GM19395 (cell line): ENCODE measurements around the gene MARK1.
"Not testable (repeated sequence)": the region's sequence is repeated elsewhere in the genome, so short reads cannot be mapped to it uniquely, and the experiment has no call there.

ENCODE experiments used
- ATAC-seq: cut with Tn5 transposase; IDR thresholded peaks from one replicate; pipeline ENCODE4 v1.9.1; 2021; ENCODE audit warnings: mild to moderate bottlenecking, moderate library complexity; ENCODE audit not compliant: unreplicated experiment

The MARK1 gene

DNA sequence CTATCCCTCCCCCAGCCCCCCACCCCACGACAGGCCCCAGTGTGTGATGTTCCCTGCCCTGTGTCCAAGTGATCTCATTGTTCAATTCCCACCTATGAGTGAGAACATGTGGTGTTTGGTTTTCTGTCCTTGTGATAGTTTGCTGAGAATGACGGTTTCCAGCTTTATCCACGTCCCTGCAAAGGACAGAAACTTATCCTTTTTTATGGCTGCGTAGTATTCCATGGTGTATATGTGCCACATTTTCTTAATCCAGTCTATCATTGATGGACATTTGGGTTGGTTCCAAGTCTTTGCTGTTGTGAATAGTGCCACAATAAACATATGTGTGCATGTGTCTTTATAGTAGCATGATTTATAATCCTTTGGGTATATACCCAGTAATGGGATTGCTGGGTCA is 77.7 kb downstream of the MARK1 start:
- not testable (repeated sequence) for ATAC-seq

DNA sequence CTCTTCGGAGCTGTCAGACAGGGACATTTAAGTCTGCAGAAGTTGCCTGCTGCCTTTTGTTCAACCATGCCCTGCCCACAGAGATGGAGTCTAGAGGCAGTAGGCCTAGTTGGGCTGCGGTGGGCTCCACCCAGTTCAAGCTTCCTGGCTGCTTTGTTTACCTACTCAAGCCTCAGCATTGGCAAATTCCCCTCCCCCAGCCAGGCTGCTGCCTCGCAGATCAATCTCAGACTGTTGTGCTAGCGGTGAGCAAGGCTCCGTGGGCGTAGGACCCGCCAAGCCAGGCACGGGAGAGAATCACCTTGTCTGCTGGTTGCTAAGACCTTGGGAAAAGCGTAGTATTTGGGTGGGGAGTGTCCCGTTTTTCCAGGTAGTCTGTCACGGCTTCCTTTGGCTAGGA is 83.2 kb downstream of the MARK1 start:
- ATAC-seq, result not testable (repeated sequence)

DNA sequence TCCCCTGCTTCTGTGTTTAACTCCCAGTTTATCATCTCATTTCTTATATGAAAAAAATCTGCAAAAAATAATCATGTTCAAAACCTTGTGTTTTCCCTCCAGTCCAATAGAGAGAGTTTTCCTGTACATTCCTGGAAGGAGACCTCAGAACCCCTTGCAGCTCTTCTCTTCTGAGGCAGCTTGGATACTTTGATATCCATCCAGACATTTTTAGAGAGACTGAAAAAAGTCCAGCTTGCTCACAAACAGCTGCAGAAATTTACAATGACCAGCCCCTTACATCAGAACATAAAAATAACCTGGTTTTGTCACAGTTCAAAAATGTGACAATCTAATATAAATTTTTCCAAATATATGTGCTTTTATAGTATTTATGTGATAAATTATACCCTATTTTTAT is 88.9 kb downstream of the MARK1 start:
- no peak for ATAC-seq

DNA sequence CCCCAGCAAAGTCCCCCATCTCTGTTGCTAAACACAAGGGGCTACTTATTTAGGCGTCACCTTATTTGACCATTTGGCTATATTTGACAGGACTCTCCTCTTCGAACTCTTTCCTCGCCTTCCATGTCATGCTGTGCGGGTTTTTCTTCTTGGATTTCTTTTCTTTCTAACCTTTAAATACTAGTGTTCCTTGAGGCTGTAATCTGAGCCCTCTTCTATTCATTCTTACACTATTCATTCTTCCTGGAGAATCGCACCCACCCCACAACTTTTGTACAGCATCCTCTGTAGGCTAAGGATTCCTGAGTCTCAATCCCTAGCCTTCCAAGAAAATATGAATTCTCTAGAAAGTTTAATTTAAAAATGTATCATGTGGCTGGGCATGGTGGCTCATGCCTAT is 100.5 kb downstream of the MARK1 start:
- ATAC-seq, result no peak

- no peak for ATAC-seq
Observed at GRCh38 chr1:220631238-220631815, 103.4 kb downstream of the MARK1 start.

GRCh38 chr1:220637759-220638158 is 109.8 kb downstream of the MARK1 start:
- ATAC-seq, result no peak

DNA sequence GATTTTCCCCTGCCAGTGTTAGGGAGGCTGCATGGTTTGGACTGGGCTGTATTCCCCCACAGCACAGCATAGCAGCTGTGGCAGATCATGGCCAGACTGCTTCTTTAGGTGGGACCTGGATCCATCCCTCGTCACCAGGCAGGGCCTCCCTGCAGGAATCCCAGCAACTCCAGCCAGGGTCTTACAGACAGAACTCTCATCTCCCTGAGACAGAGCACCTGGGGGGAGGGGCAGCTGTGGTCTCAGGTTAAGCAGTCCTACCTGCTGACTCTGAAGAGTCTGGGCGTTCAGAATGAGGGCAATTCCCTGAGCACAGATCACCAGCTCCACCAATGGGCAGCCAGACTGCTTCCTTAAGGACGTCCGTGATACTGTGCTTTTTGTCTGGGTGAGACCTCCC is 114.3 kb downstream of the MARK1 start:
- no peak for ATAC-seq

GRCh38 chr1:220652995-220653394 is 125.1 kb downstream of the MARK1 start:
- ATAC-seq, result no peak

GRCh38 chr1:220655509-220655908 is 127.6 kb downstream of the MARK1 start:
- peak; percentile 98 for ATAC-seq

- ATAC-seq, result peak; percentile 39
Observed at GRCh38 chr1:220655961-220656740, 128.2 kb downstream of the MARK1 start.

GRCh38 chr1:220666349-220666748 is 138.4 kb downstream of the MARK1 start:
- ATAC-seq, result no peak

- ATAC-seq, result no peak
Observed at GRCh38 chr1:220669005-220669404, 141.1 kb downstream of the MARK1 start.

DNA sequence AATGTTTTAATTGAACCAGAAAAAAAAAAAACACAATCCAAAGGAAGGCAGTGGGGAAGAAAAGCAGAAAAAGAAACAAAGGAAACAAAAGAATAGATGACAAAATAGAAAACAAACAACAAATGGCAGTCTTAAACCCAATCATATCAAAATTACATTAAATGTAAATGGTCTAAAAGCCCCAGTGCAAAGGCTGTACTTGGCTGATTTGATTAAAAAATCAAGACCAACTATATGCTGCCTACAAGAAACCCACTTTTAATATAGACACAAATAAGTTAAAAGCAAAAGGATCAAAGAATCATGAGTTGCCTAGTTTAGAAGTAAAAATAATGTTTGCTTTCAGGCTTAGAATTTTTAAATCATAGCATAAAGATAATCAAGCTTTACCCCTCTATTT is 142.4 kb downstream of the MARK1 start:
- ATAC-seq, result no peak

- no peak for ATAC-seq
Observed at GRCh38 chr1:220673921-220674320, 146.0 kb downstream of the MARK1 start.

- ATAC-seq, result no peak
Observed at GRCh38 chr1:220677251-220677650, 149.3 kb downstream of the MARK1 start.

DNA sequence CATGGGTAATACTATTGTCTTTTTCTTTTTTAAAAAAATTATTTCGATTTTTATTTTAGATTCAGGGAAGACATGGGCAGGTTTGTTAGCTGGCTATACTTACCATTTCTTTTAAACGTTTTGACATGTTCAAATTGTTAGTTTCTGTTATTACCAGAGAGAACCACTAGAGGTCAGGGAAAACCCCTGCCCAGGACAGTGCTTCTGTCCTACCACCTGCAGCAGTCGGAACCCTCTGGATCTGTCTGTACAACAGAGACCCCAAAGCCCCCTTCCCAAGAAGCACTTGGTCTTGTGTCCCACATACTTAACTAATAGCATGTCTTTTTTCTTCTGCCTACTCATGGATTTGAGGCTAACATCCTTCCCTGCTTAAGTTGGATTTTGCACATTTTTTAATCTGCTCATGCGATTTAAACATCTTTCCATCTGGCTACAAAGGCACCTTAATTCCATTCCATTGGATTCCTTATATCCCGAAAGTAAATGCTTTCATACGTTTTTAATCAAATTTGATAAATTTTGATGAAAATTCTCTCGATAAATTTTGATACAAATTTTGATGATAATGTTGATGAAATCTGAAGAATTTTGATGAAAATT is 152.2 kb downstream of the MARK1 start:
- peak; percentile 93 for ATAC-seq

DNA sequence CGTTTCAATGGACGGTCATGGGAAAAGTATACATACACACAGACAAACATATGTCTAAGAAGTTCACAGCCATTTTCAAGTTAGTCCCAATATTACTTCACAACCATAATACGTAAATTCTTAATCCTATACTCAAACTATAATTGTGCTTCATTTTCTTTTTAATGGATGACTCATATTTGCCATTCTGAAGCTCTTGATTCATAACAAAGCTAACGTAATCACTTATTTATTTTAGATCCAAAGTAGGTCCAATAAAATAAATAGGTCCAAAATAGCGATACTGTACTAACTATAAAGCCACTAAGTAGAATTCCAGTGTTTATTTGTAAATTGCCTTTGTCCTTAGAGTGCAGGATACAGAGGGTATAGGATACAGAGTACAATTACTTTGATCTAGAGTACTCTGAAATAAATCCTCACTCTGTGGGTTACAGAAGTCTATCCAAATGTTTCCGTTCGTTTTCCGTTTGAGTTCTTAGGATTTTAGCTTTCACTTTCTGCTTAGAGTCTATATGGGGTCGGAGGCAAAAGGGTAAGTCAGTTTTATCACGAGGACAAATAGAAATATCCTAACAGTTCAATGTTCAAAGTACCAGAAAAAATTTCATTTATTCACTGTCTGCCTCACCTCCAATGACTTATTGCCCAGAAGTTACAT is 153.4 kb downstream of the MARK1 start:
- ATAC-seq, result no peak

DNA sequence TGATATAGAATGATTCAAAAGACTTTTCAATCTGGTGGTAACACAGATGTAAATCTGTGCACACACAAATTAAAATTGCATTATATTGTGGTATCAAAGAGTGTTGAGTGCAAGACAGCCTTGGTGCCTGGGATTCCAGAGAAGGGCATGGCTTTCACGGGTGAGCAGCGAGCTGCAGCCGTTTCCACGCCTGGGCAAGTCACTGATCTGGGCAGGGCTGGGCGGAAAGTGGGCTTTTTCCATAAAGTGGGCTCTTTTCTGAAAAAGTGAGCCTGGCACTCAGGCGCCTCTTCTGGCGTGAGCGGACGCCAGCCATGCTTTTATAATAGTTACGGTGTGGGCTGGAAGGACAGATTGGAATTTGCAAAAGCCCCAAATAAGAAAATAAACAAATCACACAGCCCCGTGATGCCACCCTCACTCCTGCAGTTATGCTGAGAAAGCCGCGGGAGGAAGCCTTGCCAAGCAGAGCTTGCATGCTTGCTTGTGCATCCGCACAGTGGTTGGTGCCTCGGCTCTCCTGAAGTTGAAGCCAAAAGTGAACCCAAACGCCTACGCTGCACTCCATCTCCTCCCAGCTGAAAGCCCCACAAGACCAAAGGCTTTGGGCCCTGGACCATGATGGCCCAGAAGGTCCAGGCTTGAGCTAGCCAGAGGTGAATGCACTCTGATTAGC is 155.1 kb downstream of the MARK1 start:
- ATAC-seq, result no peak

DNA sequence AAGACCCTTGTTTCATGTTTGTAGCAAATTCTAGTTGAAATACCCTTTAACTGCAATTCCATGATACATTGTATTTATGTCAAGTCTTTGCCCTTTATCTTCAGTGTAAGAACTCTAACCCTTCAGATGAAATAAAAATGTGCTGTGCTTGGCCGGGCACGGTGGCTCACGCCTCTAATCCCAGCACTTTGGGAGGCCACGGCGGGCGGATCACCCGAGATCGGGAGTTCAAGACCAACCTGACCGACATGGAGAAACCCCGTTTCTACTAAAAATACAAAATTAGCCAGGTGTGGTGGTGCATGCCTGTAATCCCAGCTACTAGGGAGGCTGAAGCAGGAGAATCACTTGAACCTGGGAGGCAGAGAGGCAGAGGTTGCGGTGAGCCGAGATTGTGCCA is 155.8 kb downstream of the MARK1 start:
- ATAC-seq, result not testable (repeated sequence)

DNA sequence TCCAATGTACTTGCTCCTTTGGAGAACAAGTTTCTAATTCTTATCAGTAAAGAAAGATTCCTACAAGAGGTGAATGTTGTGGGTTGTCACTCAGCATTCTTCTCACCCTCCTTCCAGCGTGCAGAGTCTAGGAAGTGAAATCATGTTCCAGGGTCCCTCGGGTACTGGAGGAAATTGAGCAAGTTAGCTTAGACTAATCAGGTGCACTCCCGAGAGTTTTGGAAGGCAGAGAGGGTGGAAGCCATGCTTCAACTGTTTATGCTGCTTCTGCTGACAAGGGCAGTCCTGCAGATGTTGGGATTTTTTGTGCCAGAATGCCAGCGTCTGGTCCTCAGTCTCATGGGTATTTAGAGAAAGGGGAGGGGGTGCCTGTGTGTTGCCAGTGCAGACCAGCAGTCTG is 157.0 kb downstream of the MARK1 start:
- ATAC-seq, result no peak

DNA sequence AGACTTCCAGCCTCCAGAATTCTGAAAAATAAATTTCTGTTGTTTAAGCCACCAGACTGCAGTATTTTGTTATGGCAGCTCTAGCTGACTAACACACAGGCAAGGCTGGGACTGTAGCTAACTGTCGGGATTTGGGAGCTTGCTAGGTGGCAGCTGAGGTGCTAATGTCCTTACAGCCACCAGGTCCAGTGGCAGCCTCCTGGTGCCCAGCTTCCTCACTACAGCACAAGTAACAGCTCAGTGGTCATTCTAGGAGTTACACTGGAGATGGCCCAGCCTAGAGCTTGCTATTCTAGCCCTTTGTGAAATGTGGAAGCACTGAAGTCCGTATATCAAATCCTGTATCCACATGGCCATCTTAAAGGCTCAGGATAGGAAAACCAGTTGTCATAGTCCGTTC is 157.9 kb downstream of the MARK1 start:
- ATAC-seq, result no peak
